Peyer's patch (tissue), 4 donors: ENCODE measurements around the gene CD93.

Experiments
- CTCF ChIP-seq, 6 experiments: fragments of 450-650 bp in 4 of 6; fragments of 200-600 bp in 2 of 6; sonication (generic) in 1 of 6; IDR thresholded peaks; one replicate each; pipeline ENCODE4 v1.5.1; 2017 to 2019; ENCODE audit warnings: antibody characterized with exemption in 6 of 6, mild to moderate bottlenecking in 3 of 6, moderate library complexity in 1 of 6
- POLR2A ChIP-seq, 2 donors: fragments of 450-650 bp; IDR thresholded peaks; one replicate each; pipeline ENCODE4 v1.5.1; 2017; ENCODE audit warnings: antibody characterized with exemption in 2 of 2, mild to moderate bottlenecking in 2 of 2, moderate library complexity in 2 of 2

GRCh38 chr20:23132930-23133559 is 46.9 kb upstream of the CD93 start:
- TF ChIP-seq CTCF (IDR thresholded peaks at IDR 0.05) (no peak), POLR2A (IDR thresholded peaks at IDR 0.05) (no peak)
